KMS-11 (cell line): ENCODE measurements around the gene MMP24.

Experiments used
- H2AFZ ChIP-seq: fragments of 200-600 bp; sonication (generic); 2 replicates; pipeline ENCODE4 v1.6.1; 2016; ENCODE audit warnings: antibody characterized with exemption, mixed run types, low read depth
- H3K27ac ChIP-seq: fragments of 200-600 bp; sonication (generic); 2 replicates; pipeline ENCODE4 v1.6.1; 2016; ENCODE audit warnings: mild to moderate bottlenecking, mixed run types
- H3K27me3 ChIP-seq: fragments of 200-600 bp; sonication (generic); 2 replicates; pipeline ENCODE4 v1.6.1; 2017; ENCODE audit warnings: mild to moderate bottlenecking, low read depth, mixed run types, moderate library complexity; ENCODE audit not compliant: insufficient read depth
- H3K36me3 ChIP-seq: fragments of 200-600 bp; sonication (generic); 2 replicates; pipeline ENCODE4 v1.6.1; 2017; ENCODE audit warnings: mild to moderate bottlenecking, mixed run types; ENCODE audit not compliant: insufficient read depth
- H3K4me1 ChIP-seq: fragments of 200-600 bp; sonication (generic); 2 replicates; pipeline ENCODE4 v1.6.1; 2016; ENCODE audit warnings: mild to moderate bottlenecking, low read depth, mixed run types; ENCODE audit not compliant: poor library complexity, severe bottlenecking
- H3K4me2 ChIP-seq: fragments of 200-600 bp; sonication (generic); 2 replicates; pipeline ENCODE4 v1.7.0; 2016; ENCODE audit warnings: mild to moderate bottlenecking, mixed run types
- H3K4me3 ChIP-seq: fragments of 200-600 bp; sonication (generic); IDR thresholded peaks from 2 replicates; pipeline ENCODE4 v1.6.1; 2017; ENCODE audit warnings: low read depth, low read length, mixed read lengths; ENCODE audit not compliant: insufficient read depth
- H3K79me2 ChIP-seq: fragments of 200-600 bp; sonication (generic); 2 replicates; pipeline ENCODE4 v1.6.1; 2016; ENCODE audit warnings: low read depth, mixed run types; ENCODE audit not compliant: insufficient read depth
- H3K9ac ChIP-seq: fragments of 200-600 bp; sonication (generic); 2 replicates; pipeline ENCODE4 v1.6.1; 2016; ENCODE audit warnings: mild to moderate bottlenecking, mixed run types
- H4K20me1 ChIP-seq: fragments of 200-600 bp; sonication (generic); 2 replicates; pipeline ENCODE4 v1.6.1; 2016; ENCODE audit warnings: mild to moderate bottlenecking, mixed run types; ENCODE audit not compliant: insufficient read depth
- CTCF ChIP-seq: fragments of 200-600 bp; sonication (generic); conservative IDR thresholded peaks from 2 replicates; pipeline ENCODE4 v1.6.1; 2017; ENCODE audit warnings: low read depth, mild to moderate bottlenecking, antibody characterized with exemption, low read length, moderate library complexity, mixed read lengths

MMP24 gene

GRCh38 chr20:35317416-35318210 is 91.1 kb downstream of the MMP24 start:
- no peak for TF ChIP-seq CTCF
- Histone ChIP-seq H3K27me3 (no peaks in the 10 kb centered on the region), H3K4me1 (peaks cover 12% of the 10 kb centered on the region), H3K27ac (no peak overlapping the region), H4K20me1 (no peaks in the 10 kb centered on the region), H3K4me3 (no peak overlapping the region), H3K4me2 (no peak overlapping the region), H3K9ac (no peak overlapping the region), H3K79me2 (no peaks in the 10 kb centered on the region), H2AFZ (no peak overlapping the region), H3K36me3 (no peaks in the 10 kb centered on the region)

GRCh38 chr20:35318502-35319157 is 92.1 kb downstream of the MMP24 start:
- Histone ChIP-seq H3K27ac (no peak overlapping the region), H3K79me2 (no peaks in the 10 kb centered on the region), H3K4me3 (no peak overlapping the region), H3K4me1 (peaks cover 10% of the 10 kb centered on the region), H2AFZ (no peak overlapping the region), H4K20me1 (no peaks in the 10 kb centered on the region), H3K27me3 (no peaks in the 10 kb centered on the region), H3K9ac (no peak overlapping the region), H3K4me2 (no peak overlapping the region), H3K36me3 (no peaks in the 10 kb centered on the region)
- no peak for TF ChIP-seq CTCF

- peaks cover 10% of the 10 kb centered on the region for H3K4me1 ChIP-seq
- no peaks in the 10 kb centered on the region for H3K27me3 ChIP-seq
- no peak for TF ChIP-seq CTCF
- no peaks in the 10 kb centered on the region for H3K79me2 ChIP-seq
- H3K4me3 ChIP-seq: no peak overlapping the region
- H2AFZ ChIP-seq: no peak overlapping the region
- no peak overlapping the region for H3K27ac ChIP-seq
- no peaks in the 10 kb centered on the region for H3K36me3 ChIP-seq
- H4K20me1 ChIP-seq: no peaks in the 10 kb centered on the region
- H3K9ac ChIP-seq: no peak overlapping the region
- no peak overlapping the region for H3K4me2 ChIP-seq
Observed at GRCh38 chr20:35319192-35319870, 92.8 kb downstream of the MMP24 start.

GRCh38 chr20:35319871-35320197 is 93.3 kb downstream of the MMP24 start:
- H3K4me2 ChIP-seq: no peak overlapping the region

More at GRCh38 chr20:35319871-35320197, 93.3 kb downstream of the MMP24 start:
- Histone ChIP-seq H3K79me2 (no peaks in the 10 kb centered on the region), H4K20me1 (no peaks in the 10 kb centered on the region), H3K27me3 (no peaks in the 10 kb centered on the region), H3K4me1 (peaks cover 8% of the 10 kb centered on the region), H3K36me3 (no peaks in the 10 kb centered on the region), H3K9ac (no peak overlapping the region), H3K27ac (no peak overlapping the region), H3K4me3 (no peak overlapping the region), H2AFZ (no peak overlapping the region)
- TF ChIP-seq CTCF: no peak
